Measurements from ENCODE around the gene KRT5. TPM values are rescaled to one million over a fixed set of nuclear protein-coding genes. Genes with fewer than 3 reads are reported as not detected.
"Not testable (repeated sequence)": the region's sequence is repeated elsewhere in the genome, so short reads cannot be mapped to it uniquely, and the experiment has no call there.

The KRT5 gene
- total RNA-seq, 1 donor from 2014 or later, result 13.0 TPM

GRCh38 chr12:52488736-52489135 lies 31.5 kb downstream of the KRT5 start:
- DNase-seq (ENCODE audit: extremely low spot score, unreplicated experiment), result no peak
- Mint-ChIP-seq H3K4me3 (no peak overlapping the region), H3K27ac (no peak overlapping the region), H3K36me3 (no peaks in the 10 kb centered on the region), H3K4me1 (ENCODE audit: unreplicated experiment) (no peaks in the 10 kb centered on the region), H3K27me3 (peaks cover 55% of the 10 kb centered on the region), H3K9me3 (no peaks in the 10 kb centered on the region)
- no peak for TF ChIP-seq CTCF (conservative IDR thresholded peaks at IDR 0.05)

DNA sequence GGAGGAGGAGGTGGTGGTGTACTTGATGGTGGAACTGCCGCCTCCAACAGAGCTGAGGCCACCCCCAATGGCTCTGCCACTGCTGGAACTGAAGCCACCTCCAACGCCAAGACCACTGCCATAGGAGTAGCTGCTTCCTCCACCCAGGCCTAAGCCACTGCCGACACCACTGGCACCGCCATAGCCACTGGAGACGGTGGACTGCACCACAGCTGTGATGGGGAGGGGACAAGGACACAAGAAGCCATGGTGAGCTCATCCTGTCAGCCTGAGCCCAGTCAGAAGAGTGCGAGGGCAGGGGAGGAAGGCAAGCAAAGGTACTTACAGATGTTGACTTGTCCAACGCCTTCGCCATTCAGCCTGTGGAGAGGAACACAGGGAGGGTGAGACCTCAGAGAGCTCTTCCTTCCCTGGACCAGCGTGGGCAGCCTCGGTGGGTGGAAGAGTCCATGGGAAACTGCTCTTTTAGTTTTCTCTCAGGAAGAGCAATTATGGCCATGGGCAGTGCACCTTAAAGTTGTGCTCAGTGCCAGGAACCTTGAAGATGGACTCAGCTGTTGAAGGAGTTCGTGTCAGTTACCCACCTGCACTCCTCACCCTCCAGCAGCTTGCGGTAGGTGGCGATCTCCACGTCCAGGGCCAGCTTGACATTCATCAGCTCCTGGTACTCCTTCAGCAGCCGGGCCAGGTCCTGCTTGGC lies 32.3 kb downstream of the KRT5 start:
- peaks cover 55% of the 10 kb centered on the region for H3K27me3 Mint-ChIP-seq
- H3K36me3 Mint-ChIP-seq; DNase-seq (ENCODE audit: extremely low spot score, unreplicated experiment); H3K4me1 Mint-ChIP-seq (ENCODE audit: unreplicated experiment); H3K27ac Mint-ChIP-seq; H3K4me3 Mint-ChIP-seq; H3K9me3 Mint-ChIP-seq: not testable (repeated sequence)

GRCh38 chr12:52487211-52487610 lies 33.0 kb downstream of the KRT5 start:
- H3K27me3 Mint-ChIP-seq, result peaks cover 58% of the 10 kb centered on the region
- H3K36me3 Mint-ChIP-seq, result no peaks in the 10 kb centered on the region
- no peak overlapping the region for H3K4me3 Mint-ChIP-seq
- no peak for TF ChIP-seq CTCF (conservative IDR thresholded peaks at IDR 0.05)
- DNase-seq (ENCODE audit: extremely low spot score, unreplicated experiment), result no peak
- H3K9me3 Mint-ChIP-seq, result no peaks in the 10 kb centered on the region
- H3K27ac Mint-ChIP-seq, result no peak overlapping the region
- no peaks in the 10 kb centered on the region for H3K4me1 Mint-ChIP-seq (ENCODE audit: unreplicated experiment)

DNA sequence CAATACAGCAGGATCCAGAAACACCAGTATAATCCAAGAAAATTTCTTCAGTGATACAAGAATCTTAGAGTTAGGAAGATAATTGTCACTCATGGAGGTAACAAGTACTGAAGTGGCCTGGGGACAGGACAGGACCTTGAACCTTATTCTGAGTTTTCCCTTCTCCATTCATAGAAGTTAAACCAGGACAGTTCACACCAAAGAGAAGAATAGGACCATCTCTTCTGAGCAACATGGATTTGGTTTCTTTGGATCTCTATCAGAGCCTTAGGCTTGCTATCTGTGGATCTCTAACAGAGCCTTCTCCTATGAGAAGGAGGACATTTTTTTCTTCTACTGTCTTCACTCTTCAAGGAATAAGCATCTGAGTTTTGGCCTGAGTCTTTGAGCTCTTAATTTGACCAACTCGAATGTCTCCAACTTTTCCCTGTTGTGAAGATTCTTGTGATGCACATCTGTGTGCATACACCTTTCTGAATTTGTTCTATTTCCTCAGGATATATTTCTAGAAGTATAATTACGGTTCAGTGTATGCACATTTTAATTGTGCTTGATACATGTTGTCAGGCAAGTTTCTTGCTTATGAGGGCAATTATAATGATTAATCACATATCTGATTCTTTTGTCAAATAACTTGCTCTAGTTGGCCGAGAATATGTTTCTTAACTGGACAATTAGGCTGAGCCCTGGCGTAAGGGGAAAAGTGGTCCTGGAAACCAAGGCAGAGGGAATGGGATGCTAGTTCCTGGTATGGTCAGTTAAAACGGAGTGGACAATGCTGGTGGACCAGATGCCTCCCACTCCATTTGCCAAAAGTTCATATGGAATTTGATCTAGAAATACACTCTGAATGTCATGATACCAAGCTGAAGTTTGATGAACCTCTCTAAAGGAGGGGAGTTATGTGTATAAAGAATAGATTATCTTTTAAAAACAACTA lies 33.8 kb downstream of the KRT5 start:
- H3K4me3 Mint-ChIP-seq, result no peak overlapping the region
- no peak overlapping the region for H3K27ac Mint-ChIP-seq
- no peaks in the 10 kb centered on the region for H3K4me1 Mint-ChIP-seq (ENCODE audit: unreplicated experiment)
- no peak for DNase-seq (ENCODE audit: extremely low spot score, unreplicated experiment)
- H3K9me3 Mint-ChIP-seq, result no peaks in the 10 kb centered on the region
- H3K27me3 Mint-ChIP-seq, result peaks cover 56% of the 10 kb centered on the region
- H3K36me3 Mint-ChIP-seq, result no peaks in the 10 kb centered on the region
- no peak for TF ChIP-seq CTCF (conservative IDR thresholded peaks at IDR 0.05)

DNA sequence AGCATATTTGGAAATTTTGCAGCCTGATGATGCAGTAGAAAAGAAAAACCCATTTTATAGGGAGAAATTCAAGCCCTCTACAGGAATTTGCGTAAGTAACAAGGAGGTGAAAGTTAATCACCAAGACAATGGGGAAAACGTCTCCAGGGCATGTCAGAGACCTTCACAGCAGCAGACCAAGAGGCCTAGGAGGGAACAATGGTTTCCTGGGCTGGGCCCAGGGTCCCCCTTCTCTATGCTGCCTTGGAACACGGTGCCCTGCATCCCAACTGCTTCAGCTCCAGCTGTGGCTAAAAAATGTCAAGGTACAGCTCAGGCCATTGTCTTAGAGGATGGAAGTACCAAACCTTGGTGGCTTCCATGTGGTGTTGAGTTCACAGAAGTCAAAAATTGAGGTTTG lies 40.1 kb downstream of the KRT5 start:
- no peak overlapping the region for H3K4me3 Mint-ChIP-seq
- H3K9me3 Mint-ChIP-seq, result no peaks in the 10 kb centered on the region
- DNase-seq (ENCODE audit: extremely low spot score, unreplicated experiment), result no peak
- no peaks in the 10 kb centered on the region for H3K4me1 Mint-ChIP-seq (ENCODE audit: unreplicated experiment)
- no peak for TF ChIP-seq CTCF (conservative IDR thresholded peaks at IDR 0.05)
- no peak overlapping the region for H3K27ac Mint-ChIP-seq
- no peaks in the 10 kb centered on the region for H3K36me3 Mint-ChIP-seq
- H3K27me3 Mint-ChIP-seq, result peaks cover 36% of the 10 kb centered on the region

DNA sequence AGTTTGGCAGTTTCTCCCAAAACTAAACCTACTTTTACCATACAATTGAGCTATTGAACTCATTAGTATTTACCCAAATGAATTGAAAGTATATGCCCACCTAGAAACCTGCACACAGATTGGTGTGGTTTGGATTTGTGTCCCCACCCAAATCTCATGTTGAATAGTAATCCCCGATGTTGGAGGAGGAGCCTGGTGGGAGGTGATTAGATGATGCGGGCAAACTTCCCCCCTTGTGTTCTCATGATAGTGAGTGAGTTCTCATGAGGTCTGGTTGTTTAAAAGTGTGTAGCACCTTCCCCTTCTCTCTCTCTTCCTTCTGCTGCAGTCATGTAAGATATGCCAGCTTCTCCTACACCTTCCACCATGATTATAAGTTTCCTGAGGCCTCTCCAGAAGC lies 42.5 kb downstream of the KRT5 start:
- no peak overlapping the region for H3K27ac Mint-ChIP-seq
- H3K27me3 Mint-ChIP-seq, result peaks cover 26% of the 10 kb centered on the region
- no peak for DNase-seq (ENCODE audit: extremely low spot score, unreplicated experiment)
- no peaks in the 10 kb centered on the region for H3K4me1 Mint-ChIP-seq (ENCODE audit: unreplicated experiment)
- no peak overlapping the region for H3K4me3 Mint-ChIP-seq
- H3K9me3 Mint-ChIP-seq, result no peaks in the 10 kb centered on the region
- H3K36me3 Mint-ChIP-seq, result no peaks in the 10 kb centered on the region
- no peak for TF ChIP-seq CTCF (conservative IDR thresholded peaks at IDR 0.05)

All from type B pancreatic cell (in vitro differentiated cells).